Lower leg skin (tissue), 3 donors: ENCODE measurements around the gene HTR7.

Experiments used
- CTCF ChIP-seq, 3 donors: fragments of 450-650 bp; IDR thresholded peaks; one replicate each; pipeline ENCODE4 v1.5.1; 2016; ENCODE audit warnings: antibody characterized with exemption in 3 of 3, mild to moderate bottlenecking in 3 of 3, moderate library complexity in 2 of 3
- POLR2A ChIP-seq, 2 donors: fragments of 450-650 bp; IDR thresholded peaks; one replicate each; pipeline ENCODE4 v1.6.1; 2016 to 2017; ENCODE audit warnings: antibody characterized with exemption in 2 of 2, mild to moderate bottlenecking in 1 of 2, moderate library complexity in 1 of 2

- no peak for TF ChIP-seq CTCF (IDR thresholded peaks at IDR 0.05)
- TF ChIP-seq POLR2A (IDR thresholded peaks at IDR 0.05) = no peak
Observed at GRCh38 chr10:90806677-90807076, 51.2 kb downstream of the HTR7 start.
